IMR-90 (cell line): ENCODE results near the gene IGFBPL1. TPM values are rescaled to one million over a fixed set of nuclear protein-coding genes. Genes with fewer than 3 reads are reported as not detected.

Experiments used
- ATAC-seq: fragments of 200-7000 bp; cut with Tn5 transposase; 2 replicates; pipeline ENCODE4 v1.9.1; 2020; ENCODE audit warnings: low read depth, mild to moderate bottlenecking, moderate library complexity
- BruUV-seq: library from RNA; stranded (reverse); fragments of 400-500 nt; replicated peaks from 2 replicates; lab custom pipeline; 2021; lab: Mats Ljungman, UMichigan
- CTCF ChIA-PET: fragments of 300-600 bp; formaldehyde crosslinking; extraction: SDS; loops from one replicate; lab custom pipeline; 2021; ENCODE audit warnings: antibody characterized with exemption; lab: Yijun Ruan, JAX
- POLR2A ChIA-PET: fragments of 300-600 bp; sonication (Branson Sonifier 250); formaldehyde crosslinking; loops from one replicate; lab custom pipeline; 2022; ENCODE audit warnings: antibody characterized with exemption; ENCODE audit not compliant: unreplicated experiment; lab: Charles Lee
- DNase-seq: peaks from one replicate; pipeline ENCODE4 v3.0.0; 2013
- H2AFZ ChIP-seq: replicated peaks from 2 replicates; pipeline ENCODE3; 2013; ENCODE audit warnings: low read length, mild to moderate bottlenecking; ENCODE audit not compliant: poor library complexity
- H2AK5ac ChIP-seq: 2 replicates; pipeline ENCODE4 v1.6.1; 2013; ENCODE audit warnings: low read depth, low read length, inconsistent platforms
- H2AK9ac ChIP-seq: replicated peaks from 2 replicates; pipeline ENCODE3; 2013; ENCODE audit warnings: mild to moderate bottlenecking, low read depth, low read length, moderate library complexity; ENCODE audit not compliant: poor library complexity
- H2BK120ac ChIP-seq: 2 replicates; pipeline ENCODE4 v1.6.1; 2013; ENCODE audit warnings: low read depth, low read length, inconsistent platforms
- H2BK15ac ChIP-seq: 3 replicates; pipeline ENCODE4 v1.6.1; 2013; ENCODE audit warnings: low read depth, low read length, inconsistent platforms
- H2BK20ac ChIP-seq: 2 replicates; pipeline ENCODE4 v1.6.1; 2013; ENCODE audit warnings: low read depth, mild to moderate bottlenecking, inconsistent platforms, low read length, moderate library complexity
- H2BK5ac ChIP-seq: 2 replicates; pipeline ENCODE4 v1.6.1; 2013; ENCODE audit warnings: mild to moderate bottlenecking, low read depth, low read length, inconsistent platforms; ENCODE audit not compliant: poor library complexity, severe bottlenecking
- H3K14ac ChIP-seq: replicated peaks from 2 replicates; pipeline ENCODE4 v1.6.1; 2013; ENCODE audit warnings: low read depth, low read length, inconsistent platforms
- H3K18ac ChIP-seq: 2 replicates; pipeline ENCODE4 v1.6.1; 2013; ENCODE audit warnings: low read depth, low read length, control low read depth
- H3K23ac ChIP-seq: 2 replicates; pipeline ENCODE4 v1.6.1; 2013; ENCODE audit warnings: low read depth, low read length, inconsistent platforms
- H3K27ac ChIP-seq: 2 replicates; pipeline ENCODE4 v1.5.1; 2013; ENCODE audit warnings: mild to moderate bottlenecking, control low read depth, low read length; ENCODE audit not compliant: insufficient read depth
- H3K27me3 ChIP-seq: 2 replicates; pipeline ENCODE4 v1.6.1; 2013; ENCODE audit warnings: low read length; ENCODE audit not compliant: control insufficient read depth, insufficient read depth
- H3K36me3 ChIP-seq: 2 replicates; pipeline ENCODE4 v1.6.1; 2013; ENCODE audit warnings: low read length, mixed read lengths; ENCODE audit not compliant: control insufficient read depth, insufficient read depth
- H3K4ac ChIP-seq: 2 replicates; pipeline ENCODE4 v1.6.1; 2013; ENCODE audit warnings: low read depth, low read length, inconsistent platforms
- H3K4me1 ChIP-seq: 2 replicates; pipeline ENCODE4 v1.6.1; 2013; ENCODE audit warnings: low read length, mixed read lengths; ENCODE audit not compliant: control insufficient read depth, insufficient read depth
- H3K4me2 ChIP-seq: 2 replicates; pipeline ENCODE4 v1.6.1; 2013; ENCODE audit warnings: low read depth, mild to moderate bottlenecking, control low read depth, low read length, moderate library complexity
- H3K4me3 ChIP-seq: 2 replicates; pipeline ENCODE4 v1.5.1; 2013; ENCODE audit warnings: low read depth, mild to moderate bottlenecking, control low read depth, low read length, moderate library complexity; ENCODE audit not compliant: insufficient read depth
- H3K56ac ChIP-seq: 2 replicates; pipeline ENCODE4 v1.6.1; 2013; ENCODE audit warnings: low read length, inconsistent platforms; ENCODE audit not compliant: insufficient read depth; ENCODE audit errors: extremely low read depth
- H3K79me1 ChIP-seq, 2 experiments: 2 replicates each; pipeline ENCODE4 v1.6.1; 2013; ENCODE audit warnings: low read length in 2 of 2, inconsistent platforms in 1 of 2, low read depth in 1 of 2
- H3K9ac ChIP-seq: 2 replicates; pipeline ENCODE4 v1.6.1; 2013; ENCODE audit warnings: low read depth, low read length, control low read depth
- H3K9me1 ChIP-seq: 2 replicates; pipeline ENCODE4 v1.6.1; 2013; ENCODE audit warnings: low read length, inconsistent platforms; ENCODE audit not compliant: insufficient read depth
- H3K9me3 ChIP-seq: 2 replicates; pipeline ENCODE4 v1.6.1; 2013; ENCODE audit warnings: low read length; ENCODE audit not compliant: control insufficient read depth, insufficient read depth
- H4K20me1 ChIP-seq: 2 replicates; pipeline ENCODE4 v1.6.1; 2013; ENCODE audit warnings: low read length, inconsistent platforms; ENCODE audit not compliant: insufficient read depth
- H4K5ac ChIP-seq: 2 replicates; pipeline ENCODE4 v1.6.1; 2013; ENCODE audit warnings: mild to moderate bottlenecking, low read depth, low read length, control low read depth
- H4K8ac ChIP-seq, 2 experiments: 2 replicates each; pipeline ENCODE4 v1.6.1; 2013; ENCODE audit warnings: low read depth in 2 of 2, low read length in 2 of 2, control low read depth in 1 of 2, inconsistent platforms in 1 of 2
- H4K91ac ChIP-seq: 2 replicates; pipeline ENCODE4 v1.6.1; 2013; ENCODE audit warnings: low read depth, low read length, inconsistent platforms; ENCODE audit not compliant: insufficient read depth
- BHLHE40 ChIP-seq: fragments of 150-350 bp; IDR thresholded peaks from 2 replicates; pipeline ENCODE4 v1.6.1; 2016; ENCODE audit warnings: mild to moderate bottlenecking, low read depth, low read length
- CEBPB ChIP-seq: IDR thresholded peaks from 2 replicates; pipeline ENCODE4 v1.6.1; 2012; ENCODE audit warnings: low read depth, low read length, improper control_type of control experiment
- CHD1 ChIP-seq: IDR thresholded peaks from 2 replicates; pipeline ENCODE4 v1.6.1; 2012; ENCODE audit warnings: low read depth, low read length, improper control_type of control experiment
- ELK1 ChIP-seq: fragments of 150-350 bp; IDR thresholded peaks from 2 replicates; pipeline ENCODE4 v1.6.1; 2016; ENCODE audit warnings: low read depth, mild to moderate bottlenecking, low read length, moderate library complexity, borderline replicate concordance
- FOS ChIP-seq: fragments of 150-350 bp; IDR thresholded peaks from 2 replicates; pipeline ENCODE4 v1.6.1; 2016; ENCODE audit warnings: low read depth, low read length
- MAZ ChIP-seq: IDR thresholded peaks from 2 replicates; pipeline ENCODE4 v1.6.1; 2012; ENCODE audit warnings: low read depth, mild to moderate bottlenecking, low read length, improper control_type of control experiment, moderate library complexity, borderline replicate concordance
- MXI1 ChIP-seq: IDR thresholded peaks from 2 replicates; pipeline ENCODE4 v1.6.1; 2012; ENCODE audit warnings: low read depth, mild to moderate bottlenecking, low read length, moderate library complexity, borderline replicate concordance
- NFE2L2 ChIP-seq: fragments of 150-350 bp; IDR thresholded peaks from 2 replicates; pipeline ENCODE4 v1.6.1; 2016; ENCODE audit warnings: low read depth, mild to moderate bottlenecking, low read length
- POLR2A ChIP-seq: IDR thresholded peaks from 2 replicates; pipeline ENCODE4 v1.6.1; 2012; ENCODE audit warnings: mild to moderate bottlenecking, low read depth, low read length
- RCOR1 ChIP-seq: IDR thresholded peaks from 2 replicates; pipeline ENCODE4 v1.6.1; 2012; ENCODE audit warnings: mild to moderate bottlenecking, low read length, improper control_type of control experiment; ENCODE audit not compliant: insufficient replicate concordance
- RFX5 ChIP-seq: IDR thresholded peaks from 2 replicates; pipeline ENCODE4 v1.8.0; 2012; ENCODE audit warnings: low read depth, mild to moderate bottlenecking, low read length, moderate library complexity
- WGBS, 2 experiments: methylation state at CpG; one replicate each; pipeline versions ENCODE4 v1.1.5 to v1.1.7; 2013; ENCODE audit warnings: missing lambda C conversion rate in 2 of 2; ENCODE audit not compliant: insufficient read length in 1 of 2; ENCODE audit errors: extremely low coverage in 2 of 2; 5-methylcytosine and 5-hydroxymethylcytosine counted together
- dilution Hi-C: fragments of 300-500 bp; cut with HindIII; formaldehyde crosslinking; loops from one replicate; pipeline ENCODE4 v1.14.3; 2018; ENCODE audit warnings: low sequenced_read_pairs; ENCODE audit not compliant: unreplicated experiment
- in situ Hi-C: fragments of 300-500 bp; cut with MboI; formaldehyde crosslinking; loops from 3 replicates; pipeline ENCODE4 v1.14.3; 2019; ENCODE audit warnings: low sequenced_read_pairs, inconsistent platforms, mixed read lengths
- intact Hi-C: fragments of 100-400 bp; cut with micrococcal nuclease; formaldehyde crosslinking; loops from 2 replicates; pipeline ENCODE4 v1.10.0; 2022
- polyA plus RNA-seq, 3 experiments: library from polyadenylated mRNA; depleted of rRNA; stranded (reverse); fragments of >200 nt; gene quantifications; 2 replicates each; pipeline ENCODE4 v1.2.3, GENCODE V29; 2012; ENCODE audit warnings: low replicate concordance in 1 of 3
- total RNA-seq: library from RNA; depleted of rRNA; stranded (reverse); fragments of >200 nt; gene quantifications from 2 replicates; pipeline ENCODE4 v1.2.3, GENCODE V29; 2012
- TF ChIP-seq, protein P1 (sequence below): conservative IDR thresholded peaks from 2 replicates; pipeline ENCODE4 v1.5.1; 2012; ENCODE audit warnings: mild to moderate bottlenecking, low read depth, low read length, improper control_type of control experiment
- TF ChIP-seq, protein P2 (sequence below): fragments of 150-350 bp; IDR thresholded peaks from 2 replicates; pipeline ENCODE4 v1.6.1; 2017; ENCODE audit warnings: mild to moderate bottlenecking, antibody characterized with exemption, low read length, low read depth

IGFBPL1 gene
- total and polyA plus RNA-seq, 2 of the 4 experiments (the other 2 are of a cell fraction), result not detected

GRCh38 chr9:38390442-38390841 lies 33.8 kb downstream of the IGFBPL1 start:
- H3K4me2 ChIP-seq, result no peak overlapping the region

More at GRCh38 chr9:38390442-38390841, 33.8 kb downstream of the IGFBPL1 start:
- no TSS peak for BruUV-seq
- Histone ChIP-seq H3K79me1 (peaks cover 12 to 25% of the 10 kb centered on the region in 2 experiments), H3K4me3 (no peak overlapping the region), H3K9ac (no peak overlapping the region), H3K4me1 (peaks cover 11% of the 10 kb centered on the region), H4K20me1 (no peaks in the 10 kb centered on the region; the same call in 1 of the 2 replicates), H3K27ac (no peak overlapping the region), H2BK20ac (no peak overlapping the region; the same call in 1 of the 2 replicates), H2AFZ (no peak overlapping the region), H2AK9ac (no peak overlapping the region), H3K14ac (no peak overlapping the region), H3K9me1 (peaks cover 13% of the 10 kb centered on the region), H2BK15ac (peak overlapping the region; percentile 10; the same call in 1 of the 3 replicates), H4K5ac (peak overlapping the region; percentile 43), H3K23ac (no peak overlapping the region), H3K56ac (no peak overlapping the region), H2AK5ac (no peak overlapping the region), H4K8ac (peak overlapping the region; percentile 13 to 59; a peak in 2 of 4 replicates), H3K9me3 (no peaks in the 10 kb centered on the region), H3K4ac (0 out of 2 replicates have a peak overlapping the region, but pooled peaks have one; percentile 5), H2BK120ac (peak overlapping the region; percentile 16; the same call in 1 of the 2 replicates), H3K18ac (no peak overlapping the region; the same call in 1 of the 2 replicates), H4K91ac (peak overlapping the region; percentile 46; the same call in 1 of the 2 replicates), H2BK5ac (peak overlapping the region; percentile 31), H3K36me3 (0 out of 2 replicates have a peak, but pooled peaks cover under 1% of the 10 kb centered on the region), H3K27me3 (no peaks in the 10 kb centered on the region)
- DNase-seq (no peak), ATAC-seq (no peak)
- in situ Hi-C loops (no loop called here), dilution Hi-C loops (loop anchor here (25.0 kb wide), 1 partner anchor 478 kb away; the partner anchor contains the start of gene SLC25A51), intact Hi-C loops (no loop called here)
- ChIA-PET POLR2A (no interaction called here), CTCF (no interaction called here)
- 60% methylated on average over 1 of the region's 1 CpG; no CpG with 5 or more reads in 1 of the 2 experiments for WGBS, 2 experiments
- TF ChIP-seq MXI1 (no peak), CHD1 (no peak), RCOR1 (no peak), POLR2A (no peak), BHLHE40 (no peak), RFX5 (no peak), CEBPB (no peak), NFE2L2 (no peak), FOS (no peak), MAZ (no peak), ELK1 (no peak)
- TF ChIP-seq, protein P1, sequence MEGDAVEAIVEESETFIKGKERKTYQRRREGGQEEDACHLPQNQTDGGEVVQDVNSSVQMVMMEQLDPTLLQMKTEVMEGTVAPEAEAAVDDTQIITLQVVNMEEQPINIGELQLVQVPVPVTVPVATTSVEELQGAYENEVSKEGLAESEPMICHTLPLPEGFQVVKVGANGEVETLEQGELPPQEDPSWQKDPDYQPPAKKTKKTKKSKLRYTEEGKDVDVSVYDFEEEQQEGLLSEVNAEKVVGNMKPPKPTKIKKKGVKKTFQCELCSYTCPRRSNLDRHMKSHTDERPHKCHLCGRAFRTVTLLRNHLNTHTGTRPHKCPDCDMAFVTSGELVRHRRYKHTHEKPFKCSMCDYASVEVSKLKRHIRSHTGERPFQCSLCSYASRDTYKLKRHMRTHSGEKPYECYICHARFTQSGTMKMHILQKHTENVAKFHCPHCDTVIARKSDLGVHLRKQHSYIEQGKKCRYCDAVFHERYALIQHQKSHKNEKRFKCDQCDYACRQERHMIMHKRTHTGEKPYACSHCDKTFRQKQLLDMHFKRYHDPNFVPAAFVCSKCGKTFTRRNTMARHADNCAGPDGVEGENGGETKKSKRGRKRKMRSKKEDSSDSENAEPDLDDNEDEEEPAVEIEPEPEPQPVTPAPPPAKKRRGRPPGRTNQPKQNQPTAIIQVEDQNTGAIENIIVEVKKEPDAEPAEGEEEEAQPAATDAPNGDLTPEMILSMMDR, result no peak
- TF ChIP-seq, protein P2, sequence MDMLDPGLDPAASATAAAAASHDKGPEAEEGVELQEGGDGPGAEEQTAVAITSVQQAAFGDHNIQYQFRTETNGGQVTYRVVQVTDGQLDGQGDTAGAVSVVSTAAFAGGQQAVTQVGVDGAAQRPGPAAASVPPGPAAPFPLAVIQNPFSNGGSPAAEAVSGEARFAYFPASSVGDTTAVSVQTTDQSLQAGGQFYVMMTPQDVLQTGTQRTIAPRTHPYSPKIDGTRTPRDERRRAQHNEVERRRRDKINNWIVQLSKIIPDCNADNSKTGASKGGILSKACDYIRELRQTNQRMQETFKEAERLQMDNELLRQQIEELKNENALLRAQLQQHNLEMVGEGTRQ, result no peak
